ENCODE results near the gene DLGAP1.

DLGAP1 gene

GRCh38 chr18:3603421-3604234 is 851.5 kb downstream of the DLGAP1 start:
- Histone ChIP-seq H3K9me3 (ENCODE audit: control insufficient read depth, insufficient read depth, low read depth, low read length) (no peaks in the 10 kb centered on the region), H3K27ac (ENCODE audit: extremely low read depth, low read depth, low read length) (peak overlapping the region; percentile 86), H3K36me3 (ENCODE audit: control insufficient read depth in 2 of 2, insufficient read depth in 1 of 2, low read length in 2 of 2) (no peaks in the 10 kb centered on the region), H3K4me3 (ENCODE audit: low read depth, low read length) (peak overlapping the region; percentile 15), H3K4me1 (ENCODE audit: control insufficient read depth, insufficient read depth, low read length) (peaks cover 16% of the 10 kb centered on the region)
- POLR2A ChIA-PET: interaction anchor here (0.9 to 2.4 kb wide), 16 partner anchors 10 to 306 kb away, joined by 3 to 39 read pairs (median 4); partner anchors contain the start of gene TGIF1
- CTCF ChIA-PET: interaction anchor here (0.6 to 2.1 kb wide), 10 partner anchors 10 to 663 kb away, joined by 3 to 16 read pairs (median 4); no protein-coding TSS in a partner anchor
- TF ChIP-seq ZNF830 (tag by site-specific recombination; IDR thresholded peaks at IDR 0.05; ENCODE audit: low read depth) (no peak), INSM2 (tag by site-specific recombination; IDR thresholded peaks at IDR 0.05) (no peak; the same call in 1 of the 2 replicates), ZNF2 (tag by site-specific recombination; IDR thresholded peaks at IDR 0.05) (no peak), ZNF311 (tag by site-specific recombination; IDR thresholded peaks at IDR 0.05; ENCODE audit: borderline replicate concordance) (no peak), SALL2 (tag by site-specific recombination; IDR thresholded peaks at IDR 0.05; ENCODE audit: borderline replicate concordance) (no peak), ZNF785 (tag by site-specific recombination; IDR thresholded peaks at IDR 0.05) (no peak), ZNF629 (tag by site-specific recombination; IDR thresholded peaks at IDR 0.05) (0 out of 2 replicates have a peak, but pooled peaks have one; percentile 29), ZNF146 (tag by site-specific recombination; IDR thresholded peaks at IDR 0.05) (no peak), PRDM10 (tag by site-specific recombination; IDR thresholded peaks at IDR 0.05) (no peak; the same call in 1 of the 2 replicates), PRDM1 (tag by site-specific recombination; IDR thresholded peaks at IDR 0.05) (peak; percentile 64; the same call in 1 of the 2 replicates), ZNF266 (tag by site-specific recombination; IDR thresholded peaks at IDR 0.05; ENCODE audit: low read depth) (no peak), ZNF639 (tag by site-specific recombination; IDR thresholded peaks at IDR 0.05) (no peak), GLIS2 (tag by site-specific recombination; IDR thresholded peaks at IDR 0.05) (no peak), ZFP69B (tag by site-specific recombination; IDR thresholded peaks at IDR 0.05) (0 out of 2 replicates have a peak, but pooled peaks have one; percentile 10), KLF9 (tag by site-specific recombination; IDR thresholded peaks at IDR 0.05; ENCODE audit: low read depth) (0 out of 2 replicates have a peak, but pooled peaks have one; percentile 5), ZNF112 (tag by site-specific recombination; IDR thresholded peaks at IDR 0.05) (no peak), ZNF621 (tag by site-specific recombination; IDR thresholded peaks at IDR 0.05) (no peak), SCRT2 (tag by site-specific recombination; IDR thresholded peaks at IDR 0.05) (peak; percentile 74), ZNF221 (tag by site-specific recombination; IDR thresholded peaks at IDR 0.05; ENCODE audit: borderline replicate concordance) (no peak), ZBTB1 (tag by site-specific recombination; IDR thresholded peaks at IDR 0.05) (no peak), ZNF391 (tag by site-specific recombination; IDR thresholded peaks at IDR 0.05; ENCODE audit: borderline replicate concordance, low read depth) (0 out of 2 replicates have a peak, but pooled peaks have one; percentile 26), ZNF518A (tag by site-specific recombination; conservative IDR thresholded peaks at IDR 0.05; ENCODE audit: low read depth) (no peak; the same call in 1 of the 2 replicates), KLF1 (tag by site-specific recombination; IDR thresholded peaks at IDR 0.05) (no peak)
